Right ventricle myocardium inferior (tissue), 1 donor: ENCODE measurements around the gene KCNF1. TPM values are rescaled to one million over a fixed set of nuclear protein-coding genes. Genes with fewer than 3 reads are reported as not detected.

Experiments used
- ATAC-seq: fragments of 200-7000 bp; cut with Tn5 transposase; one replicate; pipeline ENCODE4 v1.9.1; 2020; ENCODE audit warnings: mild to moderate bottlenecking, moderate library complexity
- DNase-seq: peaks from one replicate; pipeline ENCODE4 v3.0.0; 2021; ENCODE audit errors: missing footprints
- intact Hi-C: fragments of 100-400 bp; cut with DNase I; formaldehyde crosslinking; loops from one replicate; pipeline ENCODE4 v1.11.0; 2022
- long read RNA-seq: library from polyadenylated mRNA; unstranded; transcript quantifications from one replicate; pipeline ENCODE4 v2.0.0, GENCODE V29; 2021
- total RNA-seq: library from RNA; stranded (reverse); fragmentation: NEBNext Ultra II Directional; extraction: Animal tissue kit (Norgen Biotek cat#: 25700); gene quantifications from one replicate; pipeline ENCODE4 v1.2.1, GENCODE V29; 2021
- donor health status: DM: no; HTN: yes; CAD: no; lungs with severe emphysema.

KCNF1 gene, protein sequence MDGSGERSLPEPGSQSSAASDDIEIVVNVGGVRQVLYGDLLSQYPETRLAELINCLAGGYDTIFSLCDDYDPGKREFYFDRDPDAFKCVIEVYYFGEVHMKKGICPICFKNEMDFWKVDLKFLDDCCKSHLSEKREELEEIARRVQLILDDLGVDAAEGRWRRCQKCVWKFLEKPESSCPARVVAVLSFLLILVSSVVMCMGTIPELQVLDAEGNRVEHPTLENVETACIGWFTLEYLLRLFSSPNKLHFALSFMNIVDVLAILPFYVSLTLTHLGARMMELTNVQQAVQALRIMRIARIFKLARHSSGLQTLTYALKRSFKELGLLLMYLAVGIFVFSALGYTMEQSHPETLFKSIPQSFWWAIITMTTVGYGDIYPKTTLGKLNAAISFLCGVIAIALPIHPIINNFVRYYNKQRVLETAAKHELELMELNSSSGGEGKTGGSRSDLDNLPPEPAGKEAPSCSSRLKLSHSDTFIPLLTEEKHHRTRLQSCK
- total RNA-seq: 0.24 TPM
- long read RNA-seq: 0 reads

DNA sequence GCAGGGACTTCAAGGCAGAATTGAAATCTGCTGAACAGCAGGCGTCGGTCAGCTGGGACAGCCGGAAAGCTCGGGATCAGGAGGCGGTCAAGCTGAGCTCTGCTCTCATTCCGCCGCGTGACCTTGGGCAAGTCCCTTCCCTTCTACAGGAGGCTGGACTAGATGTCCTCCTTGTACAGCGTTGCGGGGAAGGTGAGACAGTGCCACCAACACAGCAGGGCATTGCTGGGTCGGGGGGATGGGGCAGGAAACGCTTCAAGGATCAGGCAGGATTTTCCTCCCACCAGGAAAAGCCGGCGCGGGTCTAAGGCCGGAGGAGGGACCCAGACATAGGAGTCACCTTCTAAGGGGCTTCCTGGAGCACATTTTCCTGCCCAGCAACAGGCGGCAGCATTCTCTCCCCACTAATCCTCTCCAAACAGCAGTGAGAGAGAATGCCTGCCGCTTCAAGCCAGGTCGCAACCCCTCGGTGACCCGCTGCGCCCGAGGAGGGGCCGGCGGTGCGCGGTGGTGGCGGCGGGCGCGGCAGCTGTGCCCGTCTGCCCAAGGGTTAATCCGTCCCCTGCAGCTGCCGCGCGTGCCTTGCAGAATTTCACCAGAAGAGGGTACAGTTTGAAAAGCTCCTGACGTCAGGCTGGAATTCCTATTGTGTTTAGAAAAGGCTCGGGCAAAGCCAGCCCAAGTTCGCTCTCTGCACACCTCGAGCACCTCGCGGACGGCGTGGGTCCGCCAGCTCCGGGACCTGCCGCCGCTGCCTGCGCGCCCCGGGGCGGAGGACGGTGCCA lies at the start of gene KCNF1:
Gene KCNF1 (plus strand): TSS at position 644 of the 785 bp plus-strand sequence. CDS start 493 bp downstream, outside the sequence.
- DNase-seq: peak; percentile 11
- ATAC-seq: peak; percentile 21
- intact Hi-C loops: loop anchor here (5.0 kb wide), 1 partner anchor 79 kb away; no protein-coding TSS in a partner anchor

DNA sequence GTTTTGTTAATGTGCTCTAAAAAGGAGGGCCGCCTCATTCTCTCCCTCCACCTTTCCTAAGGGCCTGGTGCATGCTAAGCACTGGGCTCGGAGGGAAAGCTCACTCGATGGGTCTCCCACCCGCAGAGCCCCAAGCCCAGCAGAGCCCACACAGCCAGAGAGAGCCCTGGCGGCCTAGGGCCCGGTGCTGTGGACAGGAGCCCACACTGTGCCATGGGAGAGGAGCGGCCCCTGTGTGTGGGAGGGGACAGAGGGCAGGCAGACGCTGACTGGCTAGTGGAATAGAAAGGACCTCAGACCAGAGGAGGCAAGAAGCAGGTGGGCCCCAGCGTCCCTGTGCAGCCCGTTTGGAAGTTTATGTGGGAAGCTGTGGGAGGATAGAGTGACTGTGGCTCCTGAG lies 49.4 kb upstream of the KCNF1 start:
- ATAC-seq (no peak), DNase-seq (no peak)
- intact Hi-C loops: loop anchor here (2.0 kb wide), 1 partner anchor 16 kb away; no protein-coding TSS in a partner anchor

DNA sequence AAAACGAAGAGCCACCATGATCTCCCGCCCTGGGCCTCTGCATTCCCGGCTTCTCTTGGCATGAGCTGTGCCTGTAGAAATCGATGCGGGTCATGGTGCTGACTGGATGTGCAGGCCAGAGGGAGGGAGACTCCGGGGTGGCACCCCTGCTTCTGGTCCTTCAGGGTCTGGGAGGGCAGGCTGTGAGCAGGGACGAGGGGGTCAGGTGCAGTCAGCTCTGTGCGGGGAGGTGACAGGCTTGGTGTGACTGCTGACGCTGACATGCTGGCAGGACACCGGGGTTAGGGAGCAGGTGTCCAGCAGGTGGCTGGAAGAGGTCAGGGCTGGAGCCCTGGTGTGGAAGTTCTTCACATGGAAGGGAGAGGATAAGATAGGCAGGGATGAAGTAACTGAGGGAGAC lies 48.7 kb upstream of the KCNF1 start:
- ATAC-seq (no peak), DNase-seq (no peak)
- intact Hi-C loops: loop anchor here (2.0 kb wide), 1 partner anchor 16 kb away; no protein-coding TSS in a partner anchor

DNA sequence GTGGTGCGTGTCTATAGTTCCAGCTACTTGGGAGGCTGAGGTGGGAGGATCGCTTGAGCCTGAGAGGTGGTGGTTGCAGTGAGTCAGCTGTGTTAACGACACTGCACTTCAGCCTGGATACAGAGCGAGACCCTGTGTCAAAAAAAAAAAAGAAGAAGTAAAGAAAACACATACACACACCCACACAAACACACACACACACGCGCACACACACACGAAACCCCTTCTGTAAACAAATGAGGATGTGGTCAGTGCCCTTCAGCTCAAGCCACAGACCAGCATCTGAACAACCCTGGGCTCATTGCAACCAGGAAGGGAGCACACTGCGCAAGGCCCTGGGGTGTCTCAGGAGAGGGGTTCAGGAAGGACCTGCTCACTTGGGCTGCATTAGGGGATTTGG lies 47.9 kb upstream of the KCNF1 start:
- intact Hi-C loops: loop anchor here (2.0 kb wide), 1 partner anchor 17 kb away; no protein-coding TSS in a partner anchor
- DNase-seq: no peak
- ATAC-seq: no peak

DNA sequence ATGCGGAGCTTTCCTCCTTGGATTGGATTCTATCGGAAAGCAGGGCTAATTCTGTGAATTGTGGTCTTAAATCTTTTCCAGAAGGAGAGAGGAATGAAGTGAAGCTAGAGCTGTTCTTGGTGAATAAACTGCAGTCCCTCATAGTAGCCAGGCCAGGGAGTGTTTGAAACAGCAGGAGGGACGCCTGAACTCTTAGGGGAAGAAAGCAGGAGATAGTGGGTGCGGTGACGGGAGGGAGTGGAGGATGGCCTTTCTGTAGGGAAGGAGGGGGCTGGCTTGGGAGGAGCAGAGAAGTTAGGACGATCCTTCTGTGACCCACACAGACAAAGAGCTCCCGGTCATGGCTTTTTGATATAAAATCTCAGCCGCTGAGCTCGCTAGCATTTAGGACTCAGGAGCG lies 47.5 kb upstream of the KCNF1 start:
- intact Hi-C loops: no loop called here
- ATAC-seq: no peak

DNA sequence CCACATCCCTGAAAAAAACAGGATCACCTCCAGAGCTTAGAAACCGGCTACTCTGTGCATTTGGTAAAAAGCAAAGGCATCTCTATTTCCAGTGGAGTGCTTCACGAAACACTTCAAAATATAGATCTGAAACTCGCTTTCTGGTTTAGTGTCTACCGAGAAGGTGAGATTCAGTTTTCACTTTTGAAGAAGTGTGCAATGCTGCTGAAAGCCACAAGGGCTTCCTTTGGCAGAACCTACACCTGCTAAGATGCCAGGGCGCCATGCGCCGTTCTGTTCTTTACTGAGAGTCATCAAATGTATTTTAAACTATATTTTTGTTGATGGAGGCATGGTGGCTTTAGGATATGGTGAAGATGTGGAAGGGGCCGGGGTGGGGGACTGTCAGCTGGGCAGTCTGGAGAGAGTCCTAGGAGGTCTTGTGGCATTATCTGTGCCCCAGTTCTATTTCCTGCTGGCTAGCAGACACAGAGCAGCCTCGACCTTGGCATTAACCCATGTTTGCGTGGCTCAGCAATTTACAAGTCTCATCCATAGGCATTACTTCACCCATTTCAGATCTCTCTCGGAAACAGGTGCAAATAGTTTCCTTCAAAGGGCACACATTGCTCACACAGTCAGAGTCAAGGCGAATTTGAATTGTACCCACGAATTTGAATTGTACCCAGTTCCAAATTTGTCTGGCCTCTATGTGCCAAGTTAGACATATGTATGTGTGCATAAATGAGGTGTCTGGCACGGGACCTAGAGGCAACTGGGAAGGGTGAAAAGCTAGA lies 46.7 kb upstream of the KCNF1 start:
- ATAC-seq (no peak), DNase-seq (peak; percentile 75)
- intact Hi-C loops: no loop called here

More for the DNA sequence above, 47.5 kb upstream of the KCNF1 start:
- DNase-seq: no peak

DNA sequence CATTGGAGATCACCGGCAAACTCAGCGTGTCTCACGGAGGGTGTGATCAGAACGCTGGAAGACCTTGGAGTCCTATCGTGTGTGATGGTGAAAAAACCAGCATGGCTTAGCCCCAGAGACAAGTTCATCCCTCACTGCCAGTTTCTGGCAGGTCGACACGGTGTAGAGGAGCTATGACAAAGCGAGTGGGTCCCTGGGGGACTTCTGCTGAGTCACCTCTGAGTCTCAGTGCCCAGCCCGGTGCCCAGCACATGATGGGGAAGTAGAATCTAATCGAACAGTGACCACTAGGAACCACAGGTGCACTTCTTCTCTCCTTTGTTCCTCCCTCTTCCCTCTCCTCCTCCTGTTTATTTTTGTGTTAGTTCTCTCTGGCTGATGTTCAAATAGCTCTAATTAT lies 45.9 kb upstream of the KCNF1 start:
- ATAC-seq: no peak
- DNase-seq: no peak
- intact Hi-C loops: no loop called here

DNA sequence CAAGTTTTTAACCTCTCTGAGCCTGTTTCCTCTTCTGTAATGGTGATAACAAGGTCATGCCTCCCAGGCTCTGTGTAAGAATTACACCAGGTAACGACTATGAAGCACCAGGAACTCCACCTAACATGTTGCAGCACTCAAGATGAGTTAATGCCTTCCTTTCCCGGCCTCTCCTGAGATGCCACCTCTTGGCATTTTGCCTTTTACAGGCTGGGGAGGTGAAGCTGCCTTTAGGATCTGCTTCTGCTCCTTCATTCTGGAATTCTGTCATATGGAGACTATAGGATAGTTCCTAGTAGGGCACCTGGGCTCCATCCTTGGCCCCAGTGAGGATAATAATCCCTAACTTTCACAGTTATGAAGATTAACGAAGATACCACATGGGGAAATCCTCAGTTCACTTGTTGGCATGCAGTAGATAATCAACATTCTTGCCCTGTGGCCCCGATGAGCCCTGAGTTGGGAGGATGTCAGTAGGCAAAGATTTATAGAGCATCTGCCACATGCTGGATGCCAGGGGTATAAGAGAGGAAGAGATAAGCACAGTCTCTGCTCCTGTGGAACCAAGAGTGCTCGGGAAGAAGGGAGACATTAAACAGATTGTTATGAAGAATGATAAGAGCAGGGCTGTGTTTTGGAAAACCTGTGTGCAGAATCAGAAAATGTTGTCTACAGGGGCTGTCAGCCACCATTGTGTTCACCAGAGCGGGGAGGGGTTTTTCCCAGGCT lies 43.9 kb upstream of the KCNF1 start:
- no peak for ATAC-seq
- intact Hi-C loops: loop anchor here (2.0 kb wide), 1 partner anchor 23 kb away; no protein-coding TSS in a partner anchor
- no peak for DNase-seq

DNA sequence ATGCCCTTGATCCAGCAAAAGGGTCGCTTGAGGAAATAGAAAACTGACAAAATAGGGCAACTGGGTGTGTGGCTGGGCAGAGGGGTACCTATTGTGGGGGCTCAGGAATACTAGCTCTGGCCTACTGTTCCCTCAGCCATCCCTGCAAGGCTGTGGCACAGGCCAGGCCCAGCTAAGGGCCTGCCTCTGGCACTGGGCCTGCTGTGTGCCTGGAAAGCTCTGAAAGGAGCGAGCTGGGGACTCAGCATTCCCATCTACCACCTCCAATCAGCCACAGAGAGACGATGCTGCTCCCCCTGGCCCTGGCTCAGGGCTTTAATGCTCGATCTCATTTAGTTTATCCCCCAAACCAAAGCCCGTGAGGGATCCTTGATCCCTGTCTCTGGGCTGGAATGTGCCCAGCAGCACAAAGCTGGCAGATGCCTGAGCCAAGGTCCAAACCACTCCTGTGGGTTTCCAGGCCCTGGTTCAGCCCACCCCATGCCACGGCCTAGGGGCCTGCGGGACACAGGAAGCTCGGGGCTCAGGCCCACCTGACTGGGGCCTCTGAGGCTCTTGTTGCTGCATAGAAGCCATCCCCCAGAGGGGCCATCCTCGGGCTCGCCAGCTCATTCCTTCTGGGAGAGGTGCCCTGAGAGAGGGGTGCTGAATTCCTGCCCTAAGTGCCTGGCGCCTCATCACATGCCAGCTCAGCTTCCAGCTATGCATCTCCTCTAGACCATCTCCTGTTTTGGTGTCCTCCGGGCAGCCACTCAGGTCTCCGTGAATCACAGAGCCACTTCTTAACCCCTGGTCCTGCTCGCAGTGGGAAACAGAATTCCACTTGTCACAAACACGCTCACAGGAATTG lies 43.0 kb upstream of the KCNF1 start:
- intact Hi-C loops: loop anchor here (2.0 kb wide), 1 partner anchor 24 kb away; no protein-coding TSS in a partner anchor
- DNase-seq (no peak), ATAC-seq (peak; percentile 76)

DNA sequence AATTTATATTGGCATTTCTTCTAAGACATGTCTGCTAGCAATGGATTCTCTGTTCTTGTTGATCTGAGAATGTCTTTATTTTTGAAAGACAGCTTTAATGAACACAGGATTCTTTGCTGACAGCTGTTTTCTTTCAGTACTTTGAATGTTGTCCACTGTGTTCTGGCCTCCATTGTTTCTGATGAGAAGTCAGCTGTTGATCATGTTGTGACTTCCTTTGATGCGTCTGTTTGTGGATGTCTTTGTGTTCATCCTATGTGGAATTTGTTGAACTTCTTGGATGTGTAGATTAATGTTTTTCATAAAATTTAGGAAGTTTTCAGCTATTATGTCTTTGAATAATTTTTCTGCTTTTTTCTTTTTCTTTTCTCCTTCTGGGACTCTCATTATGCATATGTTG lies 39.8 kb upstream of the KCNF1 start:
- ATAC-seq (no peak), DNase-seq (no peak)
- intact Hi-C loops: no loop called here

DNA sequence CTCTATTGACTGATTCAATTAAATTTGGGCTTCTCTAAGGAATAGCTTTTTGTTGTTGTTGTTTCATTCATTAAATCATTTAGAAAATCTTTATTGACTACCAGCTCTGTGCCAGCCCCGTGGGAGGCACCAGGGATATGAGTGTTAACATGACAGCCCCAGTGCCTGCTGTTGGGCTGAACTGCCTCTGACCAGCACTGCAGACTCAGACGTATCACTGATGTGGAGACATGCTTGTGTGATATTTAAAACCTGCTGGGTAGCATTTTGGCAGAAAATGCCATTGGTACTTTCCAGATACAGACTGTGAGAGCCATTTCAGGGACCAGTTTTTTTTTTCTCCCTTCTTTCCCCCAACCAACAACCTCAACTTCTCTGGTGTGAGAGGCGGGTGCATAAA lies 38.6 kb upstream of the KCNF1 start:
- intact Hi-C loops: no loop called here
- ATAC-seq: peak; percentile 20
- no peak for DNase-seq

DNA sequence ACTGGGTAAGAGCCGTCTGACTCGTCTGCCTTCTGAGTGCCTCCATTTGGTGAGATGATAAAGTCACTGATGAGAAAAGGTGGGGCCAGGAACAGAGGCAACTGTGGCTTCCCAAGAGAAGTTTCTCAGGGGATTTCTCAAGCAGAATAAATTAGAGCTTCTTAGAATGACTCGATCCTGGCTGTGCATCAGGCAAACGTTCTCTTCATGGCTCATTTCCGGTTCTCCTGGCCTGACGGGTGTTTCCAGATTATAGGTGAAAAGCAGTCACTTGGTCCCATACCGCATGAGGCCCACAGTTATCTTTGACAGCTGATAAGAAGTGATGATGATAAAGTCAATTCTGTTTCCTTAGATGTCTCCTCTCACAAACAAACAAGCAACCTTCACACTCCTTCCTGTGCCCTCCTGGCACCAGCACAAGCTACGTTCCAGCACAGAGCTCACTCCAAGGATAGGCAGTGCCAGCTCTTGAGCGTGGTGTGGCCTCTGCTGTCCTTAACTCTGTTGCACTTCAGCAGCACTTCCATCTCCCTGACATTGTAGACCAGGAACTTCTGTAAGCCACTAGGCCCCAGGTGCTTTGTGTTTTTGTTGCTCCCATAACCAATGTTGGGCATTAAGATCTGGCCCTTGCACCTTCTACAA lies 37.8 kb upstream of the KCNF1 start:
- intact Hi-C loops: loop anchor here (1.0 kb wide), 1 partner anchor 30 kb away; no protein-coding TSS in a partner anchor
- ATAC-seq (peak; percentile 91), DNase-seq (no peak)

DNA sequence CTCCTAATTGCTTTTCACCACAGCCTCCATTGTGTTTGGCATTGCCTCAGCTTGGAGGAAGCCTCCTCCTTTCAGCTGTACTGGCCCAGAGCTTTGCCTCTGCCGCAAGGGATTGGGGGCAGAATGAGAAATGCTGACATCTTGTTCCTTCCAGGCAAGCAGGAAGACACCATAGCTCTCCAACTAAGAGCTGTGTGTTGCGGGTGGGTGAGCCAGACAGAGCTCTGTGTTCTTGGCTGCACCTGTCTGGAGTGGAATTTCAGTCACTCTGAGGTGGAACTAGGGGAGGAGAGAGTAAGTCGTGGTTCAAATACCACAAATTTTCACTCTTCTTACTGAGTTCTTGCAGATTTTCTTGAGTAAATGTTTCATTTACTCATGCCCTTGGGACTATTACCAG lies 36.6 kb upstream of the KCNF1 start:
- DNase-seq (no peak), ATAC-seq (no peak)
- intact Hi-C loops: no loop called here

DNA sequence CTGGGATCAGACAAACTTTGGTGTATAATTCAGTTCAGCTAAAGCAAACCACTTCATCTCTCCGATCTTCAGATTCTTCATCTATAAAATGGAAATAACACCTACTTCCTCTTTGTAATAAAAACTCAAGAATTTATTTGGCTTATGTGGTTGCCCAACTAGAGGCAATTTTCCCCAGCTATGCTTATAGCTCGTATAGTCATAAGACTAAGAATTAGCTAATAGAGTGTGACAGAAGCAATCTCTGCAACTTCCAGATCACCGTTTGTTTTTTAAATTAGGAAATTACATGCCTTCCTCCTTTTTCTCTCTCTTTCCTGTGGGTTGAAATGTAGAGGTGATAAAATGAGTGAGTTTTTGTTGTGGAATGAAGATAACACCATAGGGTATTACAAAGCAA lies 35.3 kb upstream of the KCNF1 start:
- intact Hi-C loops: no loop called here
- DNase-seq (no peak), ATAC-seq (no peak)

DNA sequence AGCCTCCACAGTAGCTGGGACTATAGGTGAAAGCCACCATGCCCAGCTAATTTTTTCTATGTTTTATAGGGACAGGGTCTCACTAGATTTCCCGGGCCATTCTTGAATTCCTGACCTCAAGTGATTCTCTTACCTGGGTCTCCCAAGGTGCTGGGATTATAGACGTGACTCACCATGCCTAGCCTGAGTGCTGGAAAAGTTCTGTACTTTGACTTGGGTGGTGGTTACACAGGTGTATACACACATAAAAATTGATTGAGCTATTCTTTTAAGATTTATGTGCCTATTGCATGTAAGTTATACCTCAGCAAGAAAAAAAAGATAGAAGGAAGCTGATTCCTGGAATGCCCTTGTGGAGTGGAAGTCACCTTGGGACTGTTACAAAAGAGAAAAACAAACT lies 34.8 kb upstream of the KCNF1 start:
- no peak for ATAC-seq
- DNase-seq: no peak
- intact Hi-C loops: no loop called here

DNA sequence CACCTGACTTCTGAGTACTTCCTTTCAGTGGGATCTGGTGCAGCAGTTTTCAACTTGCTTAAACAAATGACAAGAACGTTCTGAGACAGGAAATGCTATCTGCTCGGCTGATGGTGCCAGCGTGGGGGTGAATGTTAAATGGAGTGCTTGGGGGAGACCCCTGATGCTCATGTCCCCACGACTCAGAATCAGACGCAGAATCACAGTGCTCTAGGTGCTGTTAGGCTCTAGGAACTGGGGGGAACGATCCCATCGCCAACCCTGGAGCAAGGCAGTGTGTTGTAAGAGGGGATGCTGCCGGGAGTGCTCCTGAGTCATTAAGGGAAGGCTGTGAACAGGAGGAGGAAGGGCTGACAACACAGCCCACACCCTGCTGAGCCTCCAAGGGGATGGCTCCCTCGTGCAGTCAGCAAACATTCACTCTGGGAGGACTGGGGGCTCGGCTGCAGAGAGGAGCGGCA lies 34.1 kb upstream of the KCNF1 start:
- ATAC-seq: no peak
- intact Hi-C loops: no loop called here
- no peak for DNase-seq
